T-helper 17 cell (primary cell): ENCODE data around the gene ASB15. TPM values are rescaled to one million over a fixed set of nuclear protein-coding genes. Genes with fewer than 3 reads are reported as not detected.

Experiments
- ATAC-seq: fragments of 150-1000 bp; cut with Tn5 transposase; 2 replicates; pipeline ENCODE4 v1.10.0; 2021; ENCODE audit warnings: mild to moderate bottlenecking, moderate library complexity
- DNase-seq, 3 donors: peaks; one replicate each; pipeline versions ENCODE4 v3.0.0 to v3.0.0-alpha.2; 2020 to 2021
- H3K9me3 ChIP-seq: one replicate; pipeline ENCODE4 v1.7.0; 2013; ENCODE audit warnings: low read length, mild to moderate bottlenecking; ENCODE audit not compliant: control insufficient read depth, poor library complexity, severe bottlenecking
- H3K27ac Mint-ChIP-seq: one replicate; pipeline ENCODE4 v1.8.0; 2022; ENCODE audit warnings: mild to moderate bottlenecking, moderate library complexity, mixed read lengths
- H3K27me3 Mint-ChIP-seq: one replicate; pipeline ENCODE4 v1.8.0; 2022; ENCODE audit warnings: mixed read lengths
- H3K36me3 Mint-ChIP-seq: one replicate; pipeline ENCODE4 v1.8.0; 2022; ENCODE audit warnings: low read depth, mixed read lengths
- H3K4me1 Mint-ChIP-seq: one replicate; pipeline ENCODE4 v1.8.0; 2022; ENCODE audit warnings: mild to moderate bottlenecking, mixed read lengths
- H3K4me3 Mint-ChIP-seq: one replicate; pipeline ENCODE4 v1.8.0; 2022; ENCODE audit warnings: mild to moderate bottlenecking, moderate library complexity, mixed read lengths
- total RNA-seq, 4 donors: library from RNA in 2 of 4; stranded (reverse) in 2 of 4; gene quantifications; one replicate each; pipeline ENCODE4 v1.2.3 and lab custom pipeline; 2022 to 2026

ASB15 gene
- total RNA-seq, 2 donors from 2014 or later = not detected

- no peaks in the 10 kb centered on the region for H3K9me3 ChIP-seq
- peaks cover 43% of the 10 kb centered on the region for H3K27me3 Mint-ChIP-seq
- DNase-seq (no peak), ATAC-seq (no peak)
- no peaks in the 10 kb centered on the region for H3K4me1 Mint-ChIP-seq
- no peak overlapping the region for H3K27ac Mint-ChIP-seq
- H3K36me3 Mint-ChIP-seq = no peaks in the 10 kb centered on the region
- H3K4me3 Mint-ChIP-seq = no peak overlapping the region
Observed at GRCh38 chr7:123607423-123607975, 5.9 kb downstream of the ASB15 start.

- H3K4me1 Mint-ChIP-seq = no peaks in the 10 kb centered on the region
- H3K27me3 Mint-ChIP-seq = peaks cover 50% of the 10 kb centered on the region
- ATAC-seq (no peak), DNase-seq (no peak)
- no peaks in the 10 kb centered on the region for H3K36me3 Mint-ChIP-seq
- no peaks in the 10 kb centered on the region for H3K9me3 ChIP-seq
- no peak overlapping the region for H3K4me3 Mint-ChIP-seq
- H3K27ac Mint-ChIP-seq = no peak overlapping the region
Observed at GRCh38 chr7:123608991-123609882, 7.6 kb downstream of the ASB15 start.

- no peak for DNase-seq
- no peak overlapping the region for H3K4me3 Mint-ChIP-seq
- no peaks in the 10 kb centered on the region for H3K4me1 Mint-ChIP-seq
- no peak for ATAC-seq
- H3K27me3 Mint-ChIP-seq = peaks cover 44% of the 10 kb centered on the region
- no peaks in the 10 kb centered on the region for H3K9me3 ChIP-seq
- no peak overlapping the region for H3K27ac Mint-ChIP-seq
- H3K36me3 Mint-ChIP-seq = no peaks in the 10 kb centered on the region
Observed at GRCh38 chr7:123609883-123610239, 8.2 kb downstream of the ASB15 start.

DNA sequence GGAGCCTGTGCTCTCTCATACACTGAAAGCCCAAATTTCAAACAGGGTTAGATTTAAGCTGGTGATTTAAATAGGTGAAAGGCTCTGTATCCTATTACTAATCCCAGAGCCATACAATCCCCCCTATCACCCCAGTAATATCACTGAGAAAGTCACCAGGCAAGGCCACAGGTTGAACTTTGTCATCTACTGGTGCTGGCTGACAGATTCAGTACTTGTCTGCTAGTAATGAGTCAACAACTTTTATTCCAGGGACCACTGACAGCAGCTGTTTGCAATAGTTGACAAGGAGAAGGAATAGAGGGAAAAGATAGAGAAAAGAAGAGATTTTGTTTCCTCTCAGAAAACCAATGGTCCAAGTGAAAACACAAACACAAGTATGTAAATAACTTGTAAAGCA lies 10.4 kb downstream of the ASB15 start:
- ATAC-seq = no peak
- Mint-ChIP-seq H3K4me1 (no peaks in the 10 kb centered on the region), H3K4me3 (no peak overlapping the region), H3K27me3 (peaks cover 38% of the 10 kb centered on the region), H3K36me3 (no peaks in the 10 kb centered on the region), H3K27ac (no peak overlapping the region)
- no peak for DNase-seq
- no peaks in the 10 kb centered on the region for H3K9me3 ChIP-seq

GRCh38 chr7:123615344-123615743 lies 13.7 kb downstream of the ASB15 start:
- Mint-ChIP-seq H3K27ac (no peak overlapping the region), H3K4me3 (no peak overlapping the region), H3K27me3 (peaks cover 45% of the 10 kb centered on the region), H3K4me1 (no peaks in the 10 kb centered on the region), H3K36me3 (no peaks in the 10 kb centered on the region)
- no peaks in the 10 kb centered on the region for H3K9me3 ChIP-seq
- no peak for ATAC-seq
- DNase-seq = no peak

DNA sequence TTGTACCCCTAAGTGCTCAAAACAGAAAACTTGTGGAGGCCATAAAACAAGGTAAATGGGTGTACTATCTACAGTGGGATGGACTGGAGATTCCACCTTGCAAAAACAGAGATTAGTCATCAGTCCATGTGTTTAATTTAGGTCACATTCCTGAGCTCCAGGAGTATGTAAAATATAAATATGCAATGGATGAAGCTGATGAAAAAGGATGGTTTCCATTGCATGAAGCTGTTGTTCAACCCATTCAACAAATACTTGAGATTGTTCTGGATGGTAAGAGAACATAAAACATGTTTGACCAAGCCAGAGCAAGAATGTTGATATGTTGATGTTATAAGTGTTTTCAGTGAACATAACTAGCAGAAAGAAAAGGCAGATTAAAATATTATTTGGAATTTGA lies 14.6 kb downstream of the ASB15 start:
- Mint-ChIP-seq H3K27ac (no peak overlapping the region), H3K27me3 (peaks cover 45% of the 10 kb centered on the region), H3K4me1 (no peaks in the 10 kb centered on the region), H3K36me3 (no peaks in the 10 kb centered on the region), H3K4me3 (no peak overlapping the region)
- no peak for DNase-seq
- no peak for ATAC-seq
- no peaks in the 10 kb centered on the region for H3K9me3 ChIP-seq

GRCh38 chr7:123621707-123622106 lies 20.1 kb downstream of the ASB15 start:
- H3K4me3 Mint-ChIP-seq = no peak overlapping the region
- H3K27me3 Mint-ChIP-seq = peaks cover 20% of the 10 kb centered on the region
- peaks cover 2% of the 10 kb centered on the region for H3K36me3 Mint-ChIP-seq
- H3K4me1 Mint-ChIP-seq = peaks cover 5% of the 10 kb centered on the region
- ATAC-seq (no peak), DNase-seq (no peak)
- H3K27ac Mint-ChIP-seq = no peak overlapping the region
- H3K9me3 ChIP-seq = no peaks in the 10 kb centered on the region

DNA sequence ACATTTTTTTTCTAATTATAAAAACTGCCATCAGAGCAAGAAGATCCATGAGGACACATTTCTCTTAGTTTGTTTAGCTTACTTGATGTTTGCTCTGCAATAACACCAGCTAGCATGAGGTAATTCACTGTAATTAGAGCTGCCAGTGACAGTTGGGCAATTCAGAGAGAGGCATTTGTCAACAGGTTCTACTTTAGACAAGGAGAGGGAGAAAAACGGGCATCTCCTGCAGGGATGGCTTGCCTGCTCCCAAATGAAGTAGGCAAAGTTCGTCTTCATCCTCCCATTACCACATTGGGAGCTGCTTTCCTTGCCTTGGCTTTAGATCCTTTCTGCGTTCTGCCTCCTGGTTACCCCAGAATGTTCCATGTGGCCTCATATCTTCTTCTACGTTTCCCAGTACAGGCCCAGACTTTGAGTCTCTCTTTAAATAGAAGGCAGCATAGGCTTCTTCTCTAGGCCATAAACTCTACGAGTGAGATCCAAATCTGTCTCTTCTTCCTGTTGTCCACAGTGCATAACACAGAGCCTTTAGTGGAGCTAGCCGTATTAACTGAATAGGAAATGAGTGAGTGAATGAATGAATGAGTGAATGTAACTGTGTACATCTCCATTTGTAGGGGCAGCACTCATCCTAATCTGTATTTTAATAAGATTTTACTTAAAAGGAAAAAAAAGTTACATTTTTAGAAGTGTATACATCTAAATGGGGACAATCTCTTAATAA lies 21.2 kb downstream of the ASB15 start:
- peaks cover 5% of the 10 kb centered on the region for H3K4me1 Mint-ChIP-seq
- H3K27ac Mint-ChIP-seq = no peak overlapping the region
- peaks cover 2% of the 10 kb centered on the region for H3K36me3 Mint-ChIP-seq
- H3K4me3 Mint-ChIP-seq = no peak overlapping the region
- H3K27me3 Mint-ChIP-seq = peaks cover 17% of the 10 kb centered on the region
- ATAC-seq (no peak), DNase-seq (no peak)
- no peaks in the 10 kb centered on the region for H3K9me3 ChIP-seq

GRCh38 chr7:123624527-123625183 lies 23.0 kb downstream of the ASB15 start:
- ATAC-seq (peak; percentile 64), DNase-seq (peak; percentile 14 to 49 (median 22))
- H3K9me3 ChIP-seq = no peaks in the 10 kb centered on the region
- H3K36me3 Mint-ChIP-seq = peaks cover 2% of the 10 kb centered on the region
- no peak overlapping the region for H3K27ac Mint-ChIP-seq
- peaks cover 17% of the 10 kb centered on the region for H3K27me3 Mint-ChIP-seq
- H3K4me1 Mint-ChIP-seq = peaks cover 5% of the 10 kb centered on the region
- H3K4me3 Mint-ChIP-seq = no peak overlapping the region

- ATAC-seq (no peak), DNase-seq (no peak)
- H3K9me3 ChIP-seq = no peaks in the 10 kb centered on the region
- Mint-ChIP-seq H3K36me3 (peaks cover 2% of the 10 kb centered on the region), H3K4me3 (no peak overlapping the region), H3K27me3 (peaks cover 14% of the 10 kb centered on the region), H3K4me1 (peaks cover 5% of the 10 kb centered on the region), H3K27ac (no peak overlapping the region)
Observed at GRCh38 chr7:123625254-123625653, 23.6 kb downstream of the ASB15 start.

DNA sequence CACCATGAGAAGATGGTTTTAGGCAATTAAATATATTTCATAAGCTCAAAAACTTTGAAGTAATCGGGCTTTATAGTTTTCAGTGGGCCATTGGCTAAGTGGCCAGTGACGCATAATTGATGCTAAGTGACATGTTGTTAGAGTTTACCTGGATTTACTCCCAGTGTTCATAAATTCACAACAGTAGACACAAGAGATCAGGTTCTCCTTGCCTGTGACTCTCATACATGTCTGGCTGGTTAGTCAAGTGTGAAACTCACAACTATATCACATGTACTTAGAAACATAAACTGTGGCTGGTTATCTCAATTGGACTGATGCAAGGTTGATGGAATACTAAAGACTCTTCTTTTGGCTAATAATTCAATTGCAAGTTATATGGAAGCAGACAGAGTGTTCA lies 26.2 kb downstream of the ASB15 start:
- DNase-seq (no peak), ATAC-seq (no peak)
- peaks cover 5% of the 10 kb centered on the region for H3K4me1 Mint-ChIP-seq
- no peaks in the 10 kb centered on the region for H3K9me3 ChIP-seq
- H3K4me3 Mint-ChIP-seq = no peak overlapping the region
- no peak overlapping the region for H3K27ac Mint-ChIP-seq
- peaks cover 14% of the 10 kb centered on the region for H3K27me3 Mint-ChIP-seq
- H3K36me3 Mint-ChIP-seq = peaks cover 2% of the 10 kb centered on the region

- ATAC-seq (no peak), DNase-seq (no peak)
- Mint-ChIP-seq H3K27me3 (peaks cover 14% of the 10 kb centered on the region), H3K27ac (no peak overlapping the region), H3K36me3 (peaks cover 2% of the 10 kb centered on the region), H3K4me1 (peaks cover 5% of the 10 kb centered on the region), H3K4me3 (no peak overlapping the region)
- H3K9me3 ChIP-seq = no peaks in the 10 kb centered on the region
Observed at GRCh38 chr7:123628829-123629228, 27.2 kb downstream of the ASB15 start.

DNA sequence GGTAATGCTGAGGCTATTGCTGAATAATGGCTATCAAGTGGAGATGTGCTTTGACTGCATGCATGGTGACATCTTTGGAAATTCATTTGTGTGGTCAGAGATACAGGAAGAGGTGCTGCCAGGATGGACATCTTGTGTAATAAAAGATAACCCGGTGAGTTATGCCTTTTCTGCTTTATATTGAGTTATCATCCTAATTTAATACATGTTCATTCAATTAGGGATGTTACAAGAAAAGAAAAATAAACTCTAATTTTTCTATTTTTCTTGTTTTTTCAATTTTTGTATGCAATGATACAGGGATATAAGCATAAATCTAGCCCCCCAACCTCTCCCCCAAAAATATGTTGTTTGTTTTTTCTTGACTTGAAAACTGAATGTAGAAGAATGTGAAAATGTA lies 27.7 kb downstream of the ASB15 start:
- Mint-ChIP-seq H3K27me3 (peaks cover 14% of the 10 kb centered on the region), H3K4me3 (no peak overlapping the region), H3K4me1 (peaks cover 5% of the 10 kb centered on the region), H3K27ac (no peak overlapping the region), H3K36me3 (peaks cover 2% of the 10 kb centered on the region)
- DNase-seq = no peak
- no peak for ATAC-seq
- H3K9me3 ChIP-seq = no peaks in the 10 kb centered on the region
